Small intestine (tissue), 16 donors: Measurements from ENCODE around the gene TRANK1. TPM values are rescaled to one million over a fixed set of nuclear protein-coding genes. Genes with fewer than 3 reads are reported as not detected.

Source experiments
- DNase-seq, 2 donors: peaks; one replicate each; pipeline versions ENCODE4 v3.0.0 to v3.0.0-alpha.2; 2013
- FAIRE-seq: peaks from 2 replicates; lab custom pipeline; 2012; peaks lifted over from hg19 to GRCh38; lab: Jason Lieb, UNC
- H3K27ac ChIP-seq, 3 donors: one replicate each; pipeline ENCODE4 v1.5.1; 2013; ENCODE audit warnings: low read length in 2 of 3, mild to moderate bottlenecking in 2 of 3, control low read depth in 1 of 3, inconsistent platforms in 1 of 3, low read depth in 1 of 3, moderate library complexity in 1 of 3
- H3K27me3 ChIP-seq, 3 donors: one replicate each; pipeline ENCODE4 v1.6.1; 2013; ENCODE audit warnings: low read length in 3 of 3, inconsistent platforms in 1 of 3; ENCODE audit not compliant: control insufficient read depth in 3 of 3, insufficient read depth in 3 of 3
- H3K36me3 ChIP-seq, 3 donors: one replicate each; pipeline ENCODE4 v1.6.1; 2013; ENCODE audit warnings: low read length in 3 of 3, inconsistent platforms in 1 of 3, low read depth in 1 of 3, mild to moderate bottlenecking in 1 of 3, moderate library complexity in 1 of 3; ENCODE audit not compliant: control insufficient read depth in 3 of 3, insufficient read depth in 2 of 3
- H3K4me1 ChIP-seq, 3 donors: one replicate each; pipeline ENCODE4 v1.6.1; 2013; ENCODE audit warnings: low read length in 2 of 3, inconsistent platforms in 1 of 3, low read depth in 1 of 3, mild to moderate bottlenecking in 1 of 3, moderate library complexity in 1 of 3; ENCODE audit not compliant: control insufficient read depth in 3 of 3, insufficient read depth in 2 of 3
- H3K4me3 ChIP-seq, 3 donors: one replicate each; pipeline ENCODE4 v1.5.1; 2013; ENCODE audit warnings: low read length in 3 of 3, control low read depth in 1 of 3, inconsistent platforms in 1 of 3, low read depth in 1 of 3, mild to moderate bottlenecking in 1 of 3, moderate library complexity in 1 of 3
- H3K9me3 ChIP-seq, 2 donors: one replicate each; pipeline ENCODE4 v1.6.1; 2013; ENCODE audit warnings: low read depth in 1 of 2, low read length in 1 of 2; ENCODE audit not compliant: control insufficient read depth in 2 of 2, insufficient read depth in 1 of 2
- WGBS, 3 donors: extraction: QIAGEN DNeasy Blood & Tissue Kit; methylation state at CpG; one replicate each; pipeline ENCODE4 v1.1.7; 2013; 5-methylcytosine and 5-hydroxymethylcytosine counted together
- long read RNA-seq, 10 donors: transcript quantifications; one replicate each; lab custom pipeline, GENCODE V29; 2026
- polyA plus RNA-seq, 4 donors: library from polyadenylated mRNA; stranded (reverse) in 3 of 4; unstranded in 1 of 4; fragments of 200-250 nt in 3 of 4; fragments of 120-200 nt in 1 of 4; gene quantifications; one replicate each; pipeline versions ENCODE4 v1.2.1 to v1.2.3, GENCODE V29; 2013
- donor health status: healthy with polysubstance abuse.
- donor health status: control.
- donor health status: control.
- donor health status: Bipolar disorder and iron deficiency.
- donor health status: healthy.

Gene TRANK1
- polyA plus RNA-seq, result 10 to 100 TPM in 2 of 4 donors, 1 to 10 TPM in 2; 7.1 to 23.5 (median 14.0) TPM
- long read RNA-seq, donor 1, result 0 reads
- long read RNA-seq, donor 2, result 0 reads
- long read RNA-seq, donor 3, result 0 reads
- long read RNA-seq, donor 4, result 0 reads
- long read RNA-seq, donor 5, result 0 reads
- long read RNA-seq, donor 6, result 0 reads
- long read RNA-seq, donor 7, result 0 reads
- long read RNA-seq, donor 8, result 0 reads
- long read RNA-seq, donor 9, result 0 reads
- long read RNA-seq, donor 10, partial matches to known transcripts, result 25 of 25 reads
- long read RNA-seq, donor 10, other reads (novel, unspliced or antisense), result 0 of 25 reads

DNA sequence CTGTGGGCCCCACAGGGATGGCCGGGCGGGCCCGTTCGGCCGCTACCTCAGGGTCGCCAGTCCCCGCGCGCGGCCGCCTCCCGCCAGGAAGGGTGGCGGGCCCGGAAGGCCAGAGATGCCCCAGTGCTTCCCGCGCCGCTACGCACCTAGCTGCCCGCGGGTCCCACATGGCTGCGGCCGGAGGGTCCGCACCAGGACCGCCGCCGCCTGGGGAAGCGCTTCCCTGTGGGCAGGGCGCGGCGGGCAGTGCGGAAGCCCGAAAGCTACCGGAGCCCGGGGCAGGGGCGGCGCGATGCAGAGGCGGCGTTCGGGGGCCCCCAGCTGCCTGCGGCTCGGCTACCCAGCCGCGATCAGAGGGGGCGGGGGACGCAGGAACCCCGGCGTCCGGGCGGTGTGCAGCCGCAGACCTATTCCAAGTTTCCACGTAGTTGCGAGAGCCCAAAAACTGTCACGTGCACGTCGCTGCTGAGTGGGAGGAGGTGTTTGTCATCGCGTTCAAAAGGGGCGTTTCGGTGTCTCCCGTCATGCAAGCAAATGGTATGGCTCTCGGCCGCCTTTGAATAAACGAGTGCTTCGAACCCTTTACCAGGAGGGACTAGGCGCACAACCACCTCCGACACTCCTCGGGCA lies at the start of gene TRANK1:
Gene TRANK1, minus strand, starts transcription at position 414 of the 630 bp plus-strand sequence. Its CDS starts 245 bp downstream, at position 169.
- DNase-seq, result peak; percentile 50 to 54
- Histone ChIP-seq H3K27me3 (peaks cover 0 to 21% (median 0%) of the 10 kb centered on the region in 3 donors), H3K4me3 (peak within 1 kb of the TSS; percentile 65 to 79 (median 72)), H3K9me3 (peaks cover 0 to 10% of the 10 kb centered on the region in 2 donors), H3K4me1 (peaks cover 0 to 5% (median 3%) of the 10 kb centered on the region in 3 donors), H3K27ac (peak within 1 kb of the TSS in 2 of 3 donors; percentile 47 to 78), H3K36me3 (no peaks in the 10 kb centered on the region)
- WGBS, 3 donors, result 1 to 5% (median 3%) methylated on average over 52 to 68 of the region's 68 CpGs
- FAIRE-seq, result no peak

DNA sequence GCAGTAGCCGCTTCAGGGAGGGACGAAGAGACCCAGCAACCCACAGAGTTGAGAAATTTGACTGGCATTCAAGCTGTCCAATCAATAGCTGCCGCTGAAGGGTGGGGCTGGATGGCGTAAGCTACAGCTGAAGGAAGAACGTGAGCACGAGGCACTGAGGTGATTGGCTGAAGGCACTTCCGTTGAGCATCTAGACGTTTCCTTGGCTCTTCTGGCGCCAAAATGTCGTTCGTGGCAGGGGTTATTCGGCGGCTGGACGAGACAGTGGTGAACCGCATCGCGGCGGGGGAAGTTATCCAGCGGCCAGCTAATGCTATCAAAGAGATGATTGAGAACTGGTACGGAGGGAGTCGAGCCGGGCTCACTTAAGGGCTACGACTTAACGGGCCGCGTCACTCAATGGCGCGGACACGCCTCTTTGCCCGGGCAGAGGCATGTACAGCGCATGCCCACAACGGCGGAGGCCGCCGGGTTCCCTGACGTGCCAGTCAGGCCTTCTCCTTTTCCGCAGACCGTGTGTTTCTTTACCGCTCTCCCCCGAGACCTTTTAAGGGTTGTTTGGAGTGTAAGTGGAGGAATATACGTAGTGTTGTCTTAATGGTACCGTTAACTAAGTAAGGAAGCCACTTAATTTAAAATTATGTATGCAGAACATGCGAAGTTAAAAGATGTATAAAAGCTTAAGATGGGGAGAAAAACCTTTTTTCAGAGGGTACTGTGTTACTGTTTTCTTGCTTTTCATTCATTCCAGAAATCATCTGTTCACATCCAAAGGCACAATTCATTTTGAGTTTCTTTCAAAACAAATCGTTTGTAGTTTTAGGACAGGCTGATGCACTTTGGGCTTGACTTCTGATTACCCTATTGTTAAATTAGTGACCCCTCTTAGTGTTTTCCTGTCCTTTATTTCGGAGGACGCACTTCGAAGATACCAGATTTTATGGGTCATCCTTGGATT lies 48.8 kb upstream of the TRANK1 start, which contains the start of gene MLH1:
Gene MLH1, plus strand, starts transcription at position 193 of the 958 bp plus-strand sequence. Its CDS starts 30 bp downstream, at position 223.
- no peak for FAIRE-seq
- DNase-seq, result peak; percentile 100
- 1% methylated on average over 47 of the region's 47 CpGs for WGBS, 3 donors

DNA sequence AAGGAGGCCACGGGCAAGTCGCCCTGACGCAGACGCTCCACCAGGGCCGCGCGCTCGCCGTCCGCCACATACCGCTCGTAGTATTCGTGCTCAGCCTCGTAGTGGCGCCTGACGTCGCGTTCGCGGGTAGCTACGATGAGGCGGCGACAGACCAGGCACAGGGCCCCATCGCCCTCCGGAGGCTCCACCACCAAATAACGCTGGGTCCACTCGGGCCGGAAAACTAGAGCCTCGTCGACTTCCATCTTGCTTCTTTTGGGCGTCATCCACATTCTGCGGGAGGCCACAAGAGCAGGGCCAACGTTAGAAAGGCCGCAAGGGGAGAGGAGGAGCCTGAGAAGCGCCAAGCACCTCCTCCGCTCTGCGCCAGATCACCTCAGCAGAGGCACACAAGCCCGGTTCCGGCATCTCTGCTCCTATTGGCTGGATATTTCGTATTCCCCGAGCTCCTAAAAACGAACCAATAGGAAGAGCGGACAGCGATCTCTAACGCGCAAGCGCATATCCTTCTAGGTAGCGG lies 48.0 kb upstream of the TRANK1 start, which contains the start of gene EPM2AIP1:
Gene EPM2AIP1, minus strand, starts transcription at position 326 of the 520 bp plus-strand sequence. Its CDS starts 54 bp downstream, at position 272.
- H3K36me3 ChIP-seq, result peaks cover 0 to 10% (median 8%) of the 10 kb centered on the region in 3 donors
- H3K4me3 ChIP-seq, result peak within 1 kb of the TSS; percentile 56 to 90 (median 66)
- H3K4me1 ChIP-seq, result peaks cover 6 to 20% (median 10%) of the 10 kb centered on the region in 3 donors
- no peaks in the 10 kb centered on the region for H3K27me3 ChIP-seq
- FAIRE-seq (peak; percentile 94), DNase-seq (no peak)
- H3K27ac ChIP-seq, result peak within 1 kb of the TSS; percentile 97 to 98 (median 98)
- 0% methylated on average over 47 to 48 of the region's 48 CpGs for whole genome bisulfite sequencing, 3 donors
- H3K9me3 ChIP-seq, result no peaks in the 10 kb centered on the region

More for the DNA sequence above, 48.8 kb upstream of the TRANK1 start, which contains the start of gene MLH1:
- Histone ChIP-seq H3K36me3 (peaks cover 0 to 12% (median 8%) of the 10 kb centered on the region in 3 donors), H3K4me1 (peaks cover 6 to 18% (median 8%) of the 10 kb centered on the region in 3 donors), H3K9me3 (no peaks in the 10 kb centered on the region), H3K27ac (peak within 1 kb of the TSS; percentile 97 to 98 (median 98)), H3K4me3 (peak within 1 kb of the TSS; percentile 56 to 90 (median 66)), H3K27me3 (no peaks in the 10 kb centered on the region)

DNA sequence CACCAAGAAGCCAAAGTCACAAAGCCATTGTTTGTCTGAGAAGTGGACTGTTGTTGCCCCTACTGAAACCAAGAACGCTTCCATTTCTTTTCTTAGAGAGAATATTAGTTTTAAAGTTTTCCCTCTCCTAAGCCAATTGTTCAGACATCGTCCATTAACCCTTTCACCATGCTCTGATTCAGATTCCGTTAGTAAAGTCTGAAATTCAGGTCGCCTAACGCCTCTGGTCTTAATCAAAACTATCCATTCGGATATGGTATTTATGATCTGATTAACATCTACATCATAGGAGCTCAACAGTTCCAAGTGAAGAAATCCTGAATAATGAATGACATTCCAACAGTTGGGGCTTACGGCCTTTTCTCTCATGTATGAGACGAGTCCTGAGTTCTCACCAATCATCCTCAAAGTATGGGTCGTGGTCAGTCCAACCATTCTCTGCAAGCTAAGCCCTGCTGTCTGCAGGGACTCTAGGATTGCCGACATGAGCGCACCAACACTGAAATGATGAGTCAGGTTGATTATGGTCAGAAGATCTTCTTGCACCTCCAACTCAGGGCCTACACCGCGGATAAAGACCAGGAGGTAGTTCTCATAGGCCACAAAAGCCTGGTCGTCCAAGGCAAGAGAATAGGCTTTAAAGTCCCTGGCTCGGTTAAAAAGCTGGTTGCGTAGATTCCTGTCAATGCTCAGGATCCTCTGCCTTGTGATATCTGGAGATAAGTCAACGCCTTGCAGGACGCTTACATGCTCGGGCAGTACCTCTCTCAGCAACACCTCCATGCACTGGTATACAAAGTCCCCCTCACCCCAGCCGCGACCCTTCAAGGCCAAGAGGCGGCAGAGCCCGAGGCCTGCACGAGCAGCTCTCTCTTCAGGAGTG lies 47.3 kb upstream of the TRANK1 start:
- FAIRE-seq, result no peak
- no peak for DNase-seq
- WGBS, 3 donors, result 10 to 29% (median 17%) methylated on average over 24 of the region's 24 CpGs
- peak overlapping the region; percentile 97 to 98 (median 98) for H3K27ac ChIP-seq
- H3K27me3 ChIP-seq, result no peaks in the 10 kb centered on the region
- peak overlapping the region; percentile 56 to 90 (median 66) for H3K4me3 ChIP-seq
- no peaks in the 10 kb centered on the region for H3K9me3 ChIP-seq
- H3K36me3 ChIP-seq, result peaks cover 0 to 10% (median 8%) of the 10 kb centered on the region in 3 donors
- H3K4me1 ChIP-seq, result peaks cover 6 to 20% (median 13%) of the 10 kb centered on the region in 3 donors

DNA sequence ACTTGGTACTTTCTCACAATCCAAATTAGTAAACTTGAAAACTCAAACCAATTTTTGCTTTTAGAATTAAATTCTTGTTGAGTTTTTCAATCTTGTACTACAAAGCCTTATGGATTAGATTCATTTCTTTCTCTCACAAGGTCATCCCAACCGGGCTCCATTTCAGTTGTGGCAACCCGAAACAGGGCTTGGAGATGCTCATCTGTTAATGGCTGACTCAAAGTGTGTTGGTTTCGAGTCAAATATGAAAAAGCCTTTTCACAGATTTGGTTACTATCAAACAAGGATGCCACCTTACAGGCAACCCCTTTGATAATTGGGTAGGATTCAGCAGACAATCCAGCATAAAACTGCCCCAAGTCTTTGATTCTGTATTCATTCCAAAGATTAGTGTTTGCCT lies 46.3 kb upstream of the TRANK1 start:
- DNase-seq (no peak), FAIRE-seq (no peak)
- H3K36me3 ChIP-seq, result peaks cover 0 to 15% (median 4%) of the 10 kb centered on the region in 3 donors
- 68 to 84% (median 79%) methylated on average over 3 of the region's 3 CpGs for WGBS, 3 donors
- no peaks in the 10 kb centered on the region for H3K27me3 ChIP-seq
- H3K27ac ChIP-seq, result peak overlapping the region in 1 of 3 donors; percentile 98
- H3K4me1 ChIP-seq, result peaks cover 6 to 20% (median 13%) of the 10 kb centered on the region in 3 donors
- H3K9me3 ChIP-seq, result no peaks in the 10 kb centered on the region
- H3K4me3 ChIP-seq, result peak overlapping the region in 2 of 3 donors; percentile 3 to 90

DNA sequence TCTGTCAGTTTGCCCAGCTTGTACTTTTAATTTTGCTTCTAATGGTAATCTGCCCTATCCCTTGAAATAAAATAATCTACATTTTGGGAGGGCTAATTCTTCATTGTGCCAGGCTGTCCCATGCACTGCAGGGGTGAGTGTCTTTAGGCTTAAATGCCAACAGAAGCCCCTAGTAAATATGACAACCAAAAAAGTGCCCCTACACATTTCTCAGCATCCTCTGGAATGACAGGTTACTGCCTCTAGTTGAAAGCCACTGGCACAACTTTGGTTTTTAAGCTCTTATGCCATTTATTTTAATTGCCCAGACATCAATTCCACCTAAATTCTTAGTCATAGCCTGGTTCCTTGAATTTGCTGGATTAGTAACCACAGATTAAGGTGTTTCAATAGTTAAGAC lies 44.7 kb upstream of the TRANK1 start:
- H3K4me3 ChIP-seq, result no peak overlapping the region
- H3K27me3 ChIP-seq, result no peaks in the 10 kb centered on the region
- FAIRE-seq, result no peak
- H3K9me3 ChIP-seq, result no peaks in the 10 kb centered on the region
- H3K4me1 ChIP-seq, result peaks cover 6 to 20% (median 13%) of the 10 kb centered on the region in 3 donors
- peaks cover 5 to 9% (median 7%) of the 10 kb centered on the region in 3 donors for H3K36me3 ChIP-seq
- no peak overlapping the region for H3K27ac ChIP-seq
- DNase-seq, result no peak

DNA sequence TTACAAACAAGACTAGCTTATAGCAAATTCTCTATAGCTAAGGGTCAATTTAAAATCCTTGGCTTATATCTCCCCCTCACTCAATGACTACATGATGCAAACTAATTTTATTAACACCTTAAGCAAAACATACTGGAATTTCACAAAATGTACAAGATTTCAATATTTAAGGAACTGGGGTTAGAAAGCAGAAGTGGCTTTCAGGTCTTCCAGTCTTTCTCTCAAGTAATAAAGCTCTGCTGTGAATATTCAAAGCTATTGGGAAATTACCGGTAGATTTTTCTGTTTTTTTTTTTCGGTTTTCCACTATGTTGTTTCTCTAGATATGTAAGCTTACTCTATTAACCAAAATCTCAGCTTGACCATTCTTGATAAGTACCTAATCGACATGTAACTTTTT lies 44.2 kb upstream of the TRANK1 start:
- no peaks in the 10 kb centered on the region for H3K27me3 ChIP-seq
- H3K9me3 ChIP-seq, result no peaks in the 10 kb centered on the region
- H3K27ac ChIP-seq, result no peak overlapping the region
- WGBS, 3 donors, result 70 to 86% (median 78%) methylated on average over 3 of the region's 3 CpGs
- H3K36me3 ChIP-seq, result peaks cover 5 to 9% (median 9%) of the 10 kb centered on the region in 3 donors
- H3K4me3 ChIP-seq, result no peak overlapping the region
- FAIRE-seq (no peak), DNase-seq (no peak)
- H3K4me1 ChIP-seq, result peaks cover 6 to 20% (median 13%) of the 10 kb centered on the region in 3 donors
